Activated CD8-positive, alpha-beta memory T cell treated with anti-CD3 and anti-CD28 coated beads, Interleukin-2, amount 50 U/mL, for 48 hours (primary cell): ENCODE results near the gene ATG4C.
"Not testable (repeated sequence)": the region's sequence is repeated elsewhere in the genome, so short reads cannot be mapped to it uniquely, and the experiment has no call there.

Experiments used
- DNase-seq: peaks from one replicate; pipeline ENCODE4 v3.0.0-alpha.2; 2020

Gene ATG4C

DNA sequence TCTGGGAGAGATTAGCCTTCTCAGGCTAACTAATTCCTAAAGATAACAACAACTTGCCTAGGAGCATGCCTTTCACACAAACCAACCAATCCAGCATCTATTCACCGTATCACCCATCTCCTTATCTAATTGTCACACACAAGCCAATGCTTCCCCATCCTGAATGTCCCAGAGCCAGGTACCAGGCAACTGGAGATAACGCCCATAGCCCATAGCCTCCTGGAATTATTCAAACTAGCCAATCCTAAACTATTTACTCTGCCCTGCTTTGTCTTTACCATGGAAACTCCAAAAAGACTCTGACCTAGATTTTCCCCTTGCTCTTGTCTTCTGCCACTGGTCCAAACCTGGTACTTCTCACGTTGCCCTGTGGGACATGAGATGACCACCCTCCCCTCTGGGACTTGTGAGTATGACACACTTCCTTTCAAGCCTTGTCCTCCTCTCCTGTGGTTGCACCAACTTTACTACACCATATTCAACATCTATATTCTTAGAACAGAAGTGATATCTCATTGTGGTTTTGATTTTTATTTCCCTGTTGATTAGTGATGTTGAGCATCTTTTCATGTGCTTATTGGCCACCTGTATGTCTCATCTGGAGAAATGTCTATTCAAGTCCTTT, 8.8 kb upstream of the ATG4C start:
- no peak for DNase-seq

DNA sequence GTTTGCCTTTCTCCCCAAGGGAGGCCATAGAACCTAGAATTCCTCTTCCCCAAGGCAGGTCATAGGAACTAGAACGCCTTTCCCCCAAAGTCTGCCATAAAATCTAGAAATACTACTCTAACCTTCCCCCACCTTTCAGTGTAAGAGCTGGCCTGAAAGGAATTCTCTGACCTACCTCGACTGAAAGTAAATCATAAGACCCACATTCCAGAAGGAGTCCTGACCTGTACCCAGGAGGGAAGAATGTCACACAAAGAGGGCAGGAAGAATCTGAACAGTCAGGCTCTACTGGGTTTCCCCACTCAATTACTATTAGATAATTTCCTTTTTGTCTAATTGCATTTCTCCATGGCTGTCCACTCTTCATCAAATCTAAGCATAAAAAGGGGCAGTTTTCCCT, 5.7 kb upstream of the ATG4C start:
- no peak for DNase-seq

- DNase-seq, result no peak
These were observed 1.9 kb upstream of the ATG4C start for GRCh38 chr1:62781841-62782543.

DNA sequence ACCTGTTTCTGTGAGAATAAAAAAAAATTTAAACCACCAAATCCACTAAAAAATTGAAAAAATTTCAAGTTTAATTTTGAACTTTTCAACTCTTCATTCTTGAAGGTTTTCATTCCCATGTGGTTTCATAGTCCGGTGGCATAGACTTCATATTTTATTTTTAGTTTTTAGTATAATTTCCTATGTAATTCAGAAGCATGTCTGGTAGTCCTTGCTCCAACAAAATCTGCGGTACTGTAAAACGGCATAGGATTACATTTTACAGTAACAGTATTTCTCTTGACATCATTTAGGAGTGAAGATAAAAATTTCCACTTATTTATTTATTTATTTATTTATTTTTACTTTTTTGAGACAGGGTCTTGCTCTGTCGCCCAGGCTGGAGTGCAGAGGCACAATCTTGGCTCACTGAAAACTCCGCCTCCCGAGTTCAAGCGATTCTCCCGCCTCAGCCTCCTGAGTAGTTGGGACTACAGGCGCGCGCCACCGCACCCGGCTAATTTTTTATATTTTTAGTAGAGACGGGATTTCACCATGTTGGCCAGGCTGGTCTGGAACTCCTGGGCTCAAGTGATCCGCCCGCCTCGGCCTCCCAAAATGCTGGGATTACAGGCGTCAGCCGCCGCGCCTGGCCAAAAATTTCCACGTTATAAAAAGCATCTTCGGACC, 1.3 kb upstream of the ATG4C start:
- not testable (repeated sequence) for DNase-seq

DNA sequence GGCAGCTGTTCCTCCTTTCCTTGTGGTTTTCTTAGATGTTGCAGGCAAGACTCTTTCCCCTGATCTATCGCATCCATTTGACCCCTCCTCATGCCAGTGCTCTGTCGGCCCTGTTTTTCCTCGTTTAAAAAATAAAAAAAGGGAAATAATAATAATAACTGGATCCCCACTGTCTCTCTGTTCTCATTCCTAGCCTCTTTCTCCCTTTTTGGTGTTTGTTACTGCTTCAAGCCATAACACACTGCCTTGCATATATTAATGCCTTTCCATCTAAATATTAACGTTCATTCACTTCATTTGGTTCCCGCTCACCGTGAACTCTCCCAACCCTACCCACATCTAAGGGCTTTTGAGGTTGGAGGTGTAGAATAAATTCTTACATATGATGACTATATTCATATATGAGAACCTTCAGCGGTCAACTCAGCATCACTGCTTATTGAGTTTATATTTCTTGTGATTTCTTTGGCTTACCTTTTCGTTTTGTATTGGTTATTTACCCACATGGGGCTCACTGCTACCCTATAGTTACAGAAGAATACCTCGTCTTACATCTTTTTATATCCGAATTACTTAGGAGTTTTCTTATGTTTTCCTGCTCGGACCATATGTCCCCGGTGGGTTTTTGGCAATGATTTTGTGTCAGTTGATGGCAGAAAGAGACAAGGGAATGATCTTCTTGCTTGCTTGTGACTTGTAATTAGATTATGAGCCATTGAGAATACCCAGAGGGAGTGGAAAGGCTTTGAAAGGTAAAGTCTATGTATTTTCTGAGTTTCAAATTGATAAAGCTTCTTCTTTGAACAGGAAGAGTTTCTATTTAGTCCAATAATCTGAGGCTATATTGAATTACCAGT, 805 bp downstream of the ATG4C start:
- DNase-seq, result no peak

- no peak for DNase-seq
These were observed 6.8 kb downstream of the ATG4C start for GRCh38 chr1:62790716-62791115.

- no peak for DNase-seq
These were observed 10.1 kb downstream of the ATG4C start for GRCh38 chr1:62794053-62794452.

DNA sequence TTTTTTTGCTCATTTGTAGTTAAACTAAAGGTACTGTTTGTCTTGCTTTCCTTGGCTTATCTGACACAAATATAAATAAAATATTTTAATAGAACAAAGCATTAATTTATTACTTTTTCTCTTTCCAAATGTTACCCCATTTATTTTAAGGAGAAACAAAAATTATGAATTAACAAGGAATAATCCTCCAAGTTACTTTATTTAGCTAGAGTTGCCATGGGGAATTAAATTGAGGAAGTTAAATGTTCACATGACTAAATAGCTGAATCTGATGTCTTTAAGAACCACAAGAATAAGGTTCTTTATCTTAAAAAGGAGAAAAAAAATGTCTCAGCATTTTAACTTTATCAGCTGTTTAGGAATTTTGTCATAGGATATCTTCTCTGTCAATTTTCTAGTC, 12.3 kb downstream of the ATG4C start:
- no peak for DNase-seq

DNA sequence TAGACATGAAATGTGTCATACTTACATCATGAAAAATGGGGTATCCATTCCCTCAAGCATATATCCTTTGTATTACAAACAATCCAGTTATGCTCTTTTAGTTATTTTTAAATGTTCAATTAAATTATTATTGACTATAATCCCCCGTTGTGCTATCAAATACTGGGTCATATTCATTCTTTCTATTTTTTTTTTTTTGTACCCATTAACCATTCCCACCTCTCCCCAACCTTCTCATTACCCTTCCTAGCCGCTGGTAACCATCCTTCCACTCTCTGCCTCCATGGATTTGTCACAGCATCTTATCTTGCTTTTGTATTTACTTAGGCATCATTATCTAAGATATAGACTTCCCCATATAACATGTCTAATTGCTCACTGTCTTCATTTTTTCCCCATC, 15.8 kb downstream of the ATG4C start:
- DNase-seq, result no peak

DNA sequence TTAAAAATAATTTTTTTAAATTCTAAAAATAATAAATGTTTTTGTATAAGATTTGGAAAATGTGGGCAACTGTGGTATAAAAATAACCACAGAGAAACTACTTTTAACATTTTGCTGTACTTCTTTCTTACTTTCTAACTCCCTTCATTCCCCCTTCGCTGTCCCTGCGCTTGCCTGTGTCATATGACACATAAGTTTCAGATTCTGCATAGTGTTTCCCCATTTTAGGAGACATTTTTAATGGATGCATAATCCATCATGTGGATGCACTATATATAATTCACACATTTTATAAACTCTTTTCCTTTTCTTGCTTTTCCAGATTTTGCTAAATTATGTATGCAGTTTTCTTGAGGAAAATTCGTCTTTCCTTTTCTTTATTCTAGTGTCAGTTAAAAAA, 16.3 kb downstream of the ATG4C start:
- no peak for DNase-seq

DNA sequence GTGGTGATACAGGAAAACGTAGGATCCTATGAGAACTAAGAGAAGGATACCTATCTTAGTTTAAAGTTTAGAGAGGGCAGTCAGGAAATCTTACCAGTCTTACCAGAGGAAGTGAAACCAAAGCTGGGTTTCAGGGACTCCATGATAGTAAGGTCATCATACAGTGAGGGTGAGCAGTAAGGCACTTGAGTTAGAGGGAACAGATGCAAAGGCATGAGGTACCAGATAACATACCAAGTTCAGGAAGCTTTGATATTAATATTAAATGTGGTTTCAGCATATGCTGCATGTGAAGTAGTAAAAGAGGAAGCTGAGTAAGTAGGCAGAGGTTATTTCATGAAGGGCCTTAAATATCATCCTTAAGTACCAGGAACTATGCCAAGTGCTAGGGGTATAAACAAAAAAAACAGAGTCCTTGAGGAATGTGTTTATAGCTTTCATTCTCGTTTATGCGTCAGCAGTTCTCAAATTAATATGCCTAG, 16.9 kb downstream of the ATG4C start:
- DNase-seq, result no peak

- DNase-seq, result no peak
These were observed 25.9 kb downstream of the ATG4C start for GRCh38 chr1:62809788-62810187.

DNA sequence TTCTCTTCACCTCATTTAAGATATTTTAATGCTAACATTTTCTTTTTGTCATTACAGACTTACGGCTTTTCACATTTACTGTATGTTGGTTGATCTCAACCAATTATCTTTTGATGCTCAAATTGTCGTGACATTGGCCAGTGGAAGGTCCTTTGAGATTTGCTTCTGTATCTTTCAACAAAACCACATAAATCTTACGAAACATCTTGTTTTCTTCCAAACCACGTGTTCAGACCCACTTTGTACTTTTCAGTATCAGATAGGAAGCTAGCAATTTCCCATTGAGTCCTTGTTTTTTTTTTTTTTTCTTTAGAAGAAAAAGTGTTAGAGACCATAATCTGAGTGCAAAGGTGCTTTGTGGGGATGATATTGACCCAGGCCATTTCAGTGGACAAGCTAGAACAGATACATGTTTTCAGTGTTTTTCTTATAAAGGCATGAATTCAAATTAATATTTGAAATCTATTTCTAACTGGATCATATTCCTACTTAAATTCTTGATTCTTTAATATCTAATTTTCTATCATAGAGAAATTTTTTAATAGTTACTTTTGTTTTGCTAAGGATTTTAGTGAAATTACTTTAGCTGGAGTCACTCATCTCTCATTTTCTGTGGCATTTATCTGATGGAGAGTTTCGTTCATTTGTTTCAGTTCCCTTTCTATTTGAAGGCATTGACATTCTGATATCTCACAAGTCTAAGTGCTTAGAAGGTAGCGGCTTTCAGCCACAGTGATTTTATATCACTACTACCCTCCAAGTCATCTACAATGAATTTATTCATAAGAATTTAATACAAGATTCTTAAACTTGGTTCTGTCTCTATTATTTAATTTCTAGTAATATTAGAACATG, 26.7 kb downstream of the ATG4C start:
- DNase-seq, result no peak

- DNase-seq, result no peak
These were observed 39.6 kb downstream of the ATG4C start for GRCh38 chr1:62823556-62823955.

DNA sequence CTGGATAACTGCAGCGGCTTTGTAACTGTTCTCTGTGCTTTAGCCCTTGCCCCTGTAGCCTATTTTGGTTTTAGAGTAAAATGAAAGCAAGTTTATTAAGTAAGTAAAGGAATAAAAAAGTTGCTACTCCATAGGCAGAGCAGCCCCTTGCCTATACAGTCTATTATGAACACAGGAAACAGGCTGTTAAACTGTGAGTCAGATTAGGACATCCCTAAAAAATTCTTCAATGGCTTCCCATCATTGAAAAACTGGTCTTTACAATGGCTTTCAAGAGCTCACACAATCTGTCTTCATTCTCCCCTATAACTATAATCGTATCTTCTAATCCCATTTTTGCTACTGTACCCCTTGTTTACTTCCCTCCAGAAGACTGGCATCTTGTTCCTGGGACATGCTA, 43.0 kb downstream of the ATG4C start:
- no peak for DNase-seq

DNA sequence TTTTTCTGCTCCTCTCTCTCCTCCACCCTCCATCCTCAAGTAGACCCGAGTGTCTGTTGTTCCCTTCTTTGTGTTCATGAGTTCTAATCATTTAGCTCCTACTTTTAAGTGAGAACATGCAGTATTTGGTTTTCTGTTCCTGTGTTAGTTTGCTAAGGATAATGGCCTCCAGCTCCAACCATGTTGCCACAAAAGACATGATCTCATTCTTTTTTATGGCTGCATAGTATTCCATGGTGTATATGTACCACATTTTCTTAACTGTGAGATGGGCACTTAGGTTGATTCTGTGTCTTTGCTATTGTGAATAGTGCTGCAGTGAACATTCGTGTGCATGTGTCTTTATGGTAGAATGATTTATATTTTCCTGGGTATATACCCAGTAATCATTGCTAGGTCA, 43.9 kb downstream of the ATG4C start:
- DNase-seq, result not testable (repeated sequence)

- DNase-seq, result no peak
These were observed 48.3 kb downstream of the ATG4C start for GRCh38 chr1:62832276-62832675.

DNA sequence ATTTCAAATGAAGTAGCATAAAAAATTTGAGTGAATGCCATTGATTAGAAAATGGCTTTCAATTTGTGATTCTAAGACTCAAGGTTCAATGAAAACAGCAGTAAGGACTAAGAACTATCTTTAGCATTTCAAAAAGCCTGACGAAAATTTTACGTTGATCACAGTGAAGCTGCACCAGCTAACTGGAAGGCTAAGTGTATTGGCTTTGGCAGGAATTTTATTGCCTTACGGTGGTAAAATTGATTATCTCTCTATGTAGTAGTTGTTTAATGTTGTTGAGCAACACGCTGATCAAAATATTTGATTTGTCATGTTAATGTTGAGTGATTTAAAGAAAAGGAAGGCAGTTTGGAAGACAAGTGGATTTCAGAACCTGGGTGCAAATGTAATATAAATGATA, 49.6 kb downstream of the ATG4C start:
- no peak for DNase-seq

GRCh38 chr1:62834400-62834961, 50.5 kb downstream of the ATG4C start:
- DNase-seq, result no peak

- DNase-seq, result no peak
These were observed 53.1 kb downstream of the ATG4C start for GRCh38 chr1:62836856-62837540.

DNA sequence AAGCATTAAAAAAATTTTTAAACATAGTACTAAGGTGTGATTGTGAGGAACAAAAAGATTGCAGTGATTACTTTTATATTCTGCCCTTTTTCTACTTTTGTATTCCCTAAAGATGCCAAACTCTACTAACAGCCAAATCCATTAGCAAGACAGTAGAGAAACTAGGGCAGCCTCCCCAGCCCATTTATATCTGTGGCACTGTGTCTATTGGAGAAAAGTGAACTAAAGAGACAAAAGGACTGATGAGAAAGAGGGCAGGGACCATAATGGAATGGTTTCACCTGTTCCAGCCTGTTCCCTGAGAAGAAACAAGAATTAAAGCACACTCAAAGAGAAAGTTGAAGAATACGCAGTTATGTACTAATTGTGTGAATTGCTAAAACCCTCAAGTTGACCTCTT, 56.6 kb downstream of the ATG4C start:
- DNase-seq, result no peak
